ENCODE data around the gene ZSCAN21. TPM values are rescaled to one million over a fixed set of nuclear protein-coding genes. Genes with fewer than 3 reads are reported as not detected.

Gene ZSCAN21
- total RNA-seq, 1 donor from 2014 or later, result 8.8 TPM

GRCh38 chr7:100024020-100024619, 25.5 kb upstream of the ZSCAN21 start:
- DNase-seq (ENCODE audit: extremely low read depth, low read depth, low spot score), result no peak

- no peak for DNase-seq (ENCODE audit: extremely low read depth, low read depth, low spot score)
Measured at GRCh38 chr7:100027197-100027596, 22.4 kb upstream of the ZSCAN21 start.

- no peak for DNase-seq (ENCODE audit: extremely low read depth, low read depth, low spot score)
Measured at GRCh38 chr7:100029596-100029995, 20.0 kb upstream of the ZSCAN21 start.

- DNase-seq (ENCODE audit: extremely low read depth, low read depth, low spot score), result no peak
Measured at GRCh38 chr7:100033526-100033925, 16.0 kb upstream of the ZSCAN21 start.

- no peak for DNase-seq (ENCODE audit: extremely low read depth, low read depth, low spot score)
Measured at GRCh38 chr7:100034871-100035510, 14.6 kb upstream of the ZSCAN21 start.

GRCh38 chr7:100035876-100036275, 13.7 kb upstream of the ZSCAN21 start:
- no peak for DNase-seq (ENCODE audit: extremely low read depth, low read depth, low spot score)

GRCh38 chr7:100038326-100038725, 11.2 kb upstream of the ZSCAN21 start:
- DNase-seq (ENCODE audit: extremely low read depth, low read depth, low spot score), result no peak

GRCh38 chr7:100040575-100040974, 9.0 kb upstream of the ZSCAN21 start:
- no peak for DNase-seq (ENCODE audit: extremely low read depth, low read depth, low spot score)

GRCh38 chr7:100044718-100045117, 4.9 kb upstream of the ZSCAN21 start:
- no peak for DNase-seq (ENCODE audit: extremely low read depth, low read depth, low spot score)

GRCh38 chr7:100048680-100049079, 894 bp upstream of the ZSCAN21 start:
- DNase-seq (ENCODE audit: extremely low read depth, low read depth, low spot score), result no peak

- no peak for DNase-seq (ENCODE audit: extremely low read depth, low read depth, low spot score)
Measured at GRCh38 chr7:100051611-100052010, 2.0 kb downstream of the ZSCAN21 start.

- peak; percentile 54 for DNase-seq (ENCODE audit: extremely low read depth, low read depth, low spot score)
Measured at GRCh38 chr7:100053215-100053614, 3.6 kb downstream of the ZSCAN21 start.

- no peak for DNase-seq (ENCODE audit: extremely low read depth, low read depth, low spot score)
Measured at GRCh38 chr7:100057006-100057405, 7.4 kb downstream of the ZSCAN21 start.

- DNase-seq (ENCODE audit: extremely low read depth, low read depth, low spot score), result no peak
Measured at GRCh38 chr7:100059251-100059739, 9.7 kb downstream of the ZSCAN21 start.

GRCh38 chr7:100061518-100062193, 12.1 kb downstream of the ZSCAN21 start:
- no peak for DNase-seq (ENCODE audit: extremely low read depth, low read depth, low spot score)

- DNase-seq (ENCODE audit: extremely low read depth, low read depth, low spot score), result no peak
Measured at GRCh38 chr7:100063376-100063775, 13.8 kb downstream of the ZSCAN21 start.

GRCh38 chr7:100064162-100064561, 14.6 kb downstream of the ZSCAN21 start:
- no peak for DNase-seq (ENCODE audit: extremely low read depth, low read depth, low spot score)

GRCh38 chr7:100065452-100066186, 16.0 kb downstream of the ZSCAN21 start:
- DNase-seq (ENCODE audit: extremely low read depth, low read depth, low spot score), result no peak

GRCh38 chr7:100066953-100067352, 17.4 kb downstream of the ZSCAN21 start:
- DNase-seq (ENCODE audit: extremely low read depth, low read depth, low spot score), result no peak

- DNase-seq (ENCODE audit: extremely low read depth, low read depth, low spot score), result no peak
Measured at GRCh38 chr7:100069991-100070390, 20.4 kb downstream of the ZSCAN21 start.

- DNase-seq (ENCODE audit: extremely low read depth, low read depth, low spot score), result no peak
Measured at GRCh38 chr7:100071018-100071723, 21.6 kb downstream of the ZSCAN21 start.

Data from glomerular endothelial cell (primary cell).